GF-D8 (cell line): Measurements from ENCODE around the gene IL12RB1.

ENCODE experiments used
- DNase-seq: peaks from one replicate; lab custom pipeline; 2025; lab: John Stamatoyannopoulos, UW

The IL12RB1 gene

DNA sequence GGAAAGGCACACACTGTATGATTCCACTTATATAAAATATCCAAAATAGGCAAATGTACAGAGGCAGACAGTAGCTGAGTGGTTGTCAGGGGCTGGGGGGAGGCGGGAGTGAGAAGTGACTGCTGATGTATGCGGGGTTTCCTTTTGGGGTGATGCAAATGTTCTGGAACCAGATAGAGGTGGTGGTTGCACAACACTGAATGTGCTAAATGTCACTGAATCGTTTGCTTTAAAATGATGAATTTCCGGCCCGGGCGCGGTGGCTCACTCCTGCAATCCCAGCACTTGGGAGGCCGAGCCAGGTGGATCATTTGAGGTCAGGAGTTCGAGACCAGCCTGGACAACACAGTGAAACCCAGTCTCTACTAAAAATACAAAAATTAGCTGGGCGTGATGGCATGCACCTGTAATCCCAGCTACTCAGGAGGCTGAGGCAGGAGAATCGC is 2.4 kb upstream of the IL12RB1 start:
- peak; percentile 84 for DNase-seq

DNA sequence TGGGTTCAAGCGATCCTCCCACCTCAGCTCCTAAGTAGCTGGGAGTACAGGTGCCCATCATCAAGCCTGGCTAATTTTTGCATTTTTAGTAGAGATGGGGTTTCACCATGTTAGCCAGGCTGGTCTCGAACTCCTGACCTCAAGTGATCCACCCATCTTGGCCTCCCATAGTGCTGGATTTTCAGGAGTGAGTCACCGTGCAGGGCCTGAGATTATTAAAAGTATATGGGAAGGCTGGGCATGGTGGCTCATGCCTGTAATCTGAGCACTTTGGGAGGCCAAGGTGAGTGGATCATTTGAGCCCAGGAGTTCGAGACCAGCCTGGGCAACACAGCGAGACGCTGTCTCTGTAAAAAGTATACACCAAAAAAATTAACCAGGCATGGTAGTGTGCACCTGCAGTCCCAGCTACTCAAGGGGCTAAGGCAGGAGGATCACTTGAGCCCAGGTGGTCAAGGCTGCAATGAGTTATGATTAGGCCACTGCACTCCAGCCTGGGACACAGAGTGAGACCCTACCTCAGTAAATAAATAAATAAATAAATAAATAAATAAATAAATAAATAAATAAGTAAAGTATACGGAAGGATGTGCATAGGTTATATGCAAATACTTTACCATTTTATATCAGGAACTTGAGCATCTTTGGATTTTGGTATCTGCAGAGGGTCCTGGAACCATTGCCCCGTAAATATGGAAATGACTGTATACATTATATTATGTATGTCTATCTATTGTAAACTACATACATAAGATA is 854 bp downstream of the IL12RB1 start:
- DNase-seq = no peak

- DNase-seq = no peak
Measured at GRCh38 chr19:18083929-18084684, 2.6 kb downstream of the IL12RB1 start.

DNA sequence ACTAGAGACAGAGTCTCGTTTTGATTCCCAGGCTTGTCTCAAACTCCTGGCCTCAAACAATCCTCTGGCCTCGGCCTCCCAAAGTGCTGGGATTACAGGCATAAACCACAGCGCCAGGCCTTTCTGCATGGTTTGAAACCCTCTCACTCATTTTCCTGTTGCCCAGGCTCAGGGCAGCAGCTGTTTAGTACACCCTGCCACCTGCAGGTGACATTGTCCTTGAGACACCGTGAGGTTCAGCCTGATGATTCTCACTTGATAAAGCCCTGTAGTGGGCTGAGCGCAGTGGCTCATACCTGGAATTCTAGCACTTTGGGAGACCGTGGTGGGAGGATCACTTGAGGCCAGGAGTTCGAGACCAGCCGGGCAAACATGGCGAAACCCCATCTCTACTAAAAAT is 12.5 kb downstream of the IL12RB1 start:
- DNase-seq = no peak

GRCh38 chr19:18073197-18073596 is 13.5 kb downstream of the IL12RB1 start:
- no peak for DNase-seq

GRCh38 chr19:18072335-18072734 is 14.4 kb downstream of the IL12RB1 start:
- DNase-seq = no peak

DNA sequence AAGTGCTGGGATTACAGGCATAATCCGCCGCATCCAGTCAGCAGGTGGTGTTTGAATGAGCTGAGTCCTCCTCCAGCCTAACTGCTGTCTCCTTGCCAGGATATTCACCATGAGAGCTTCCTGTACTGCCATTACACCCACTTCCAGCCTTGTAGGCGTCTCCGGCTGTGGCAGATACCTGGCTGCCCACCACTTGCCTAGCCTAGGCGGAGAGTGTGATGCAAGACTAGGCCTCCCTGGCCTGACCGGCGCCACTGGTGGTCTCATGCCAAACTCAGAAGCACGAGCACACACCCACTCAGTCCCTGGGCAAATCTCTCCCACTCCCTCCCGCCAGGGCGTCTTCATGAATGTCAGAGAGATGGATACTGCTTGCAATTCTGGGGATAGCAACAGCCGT is 16.6 kb downstream of the IL12RB1 start:
- DNase-seq = no peak

- no peak for DNase-seq
Measured at GRCh38 chr19:18069383-18069782, 17.4 kb downstream of the IL12RB1 start.

GRCh38 chr19:18068395-18068794 is 18.3 kb downstream of the IL12RB1 start:
- no peak for DNase-seq

- no peak for DNase-seq
Measured at GRCh38 chr19:18065173-18065495, 21.6 kb downstream of the IL12RB1 start.

GRCh38 chr19:18063463-18063862 is 23.3 kb downstream of the IL12RB1 start:
- no peak for DNase-seq

DNA sequence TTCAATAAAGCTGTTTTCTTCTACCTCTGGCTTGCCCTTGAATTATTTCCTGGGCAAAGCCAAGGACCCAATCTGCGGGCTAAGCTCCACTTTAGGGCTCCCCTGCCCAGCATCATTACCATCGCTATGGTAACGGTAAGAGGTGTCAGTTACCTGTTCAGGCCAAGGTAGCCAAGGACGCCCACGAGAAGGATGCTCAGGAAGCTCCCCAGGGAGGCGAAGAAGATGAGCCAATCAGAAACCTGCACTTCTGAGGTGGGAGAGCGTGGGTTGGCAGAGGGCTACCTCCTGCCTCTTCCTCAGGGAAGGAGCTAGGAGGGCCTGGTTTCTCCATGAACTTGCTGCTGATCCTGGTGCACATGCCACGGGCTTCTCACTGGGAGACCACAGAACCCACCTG is 24.7 kb downstream of the IL12RB1 start:
- DNase-seq = no peak

- DNase-seq = no peak
Measured at GRCh38 chr19:18060472-18060871, 26.3 kb downstream of the IL12RB1 start.

GRCh38 chr19:18059902-18060301 is 26.8 kb downstream of the IL12RB1 start:
- DNase-seq = no peak

DNA sequence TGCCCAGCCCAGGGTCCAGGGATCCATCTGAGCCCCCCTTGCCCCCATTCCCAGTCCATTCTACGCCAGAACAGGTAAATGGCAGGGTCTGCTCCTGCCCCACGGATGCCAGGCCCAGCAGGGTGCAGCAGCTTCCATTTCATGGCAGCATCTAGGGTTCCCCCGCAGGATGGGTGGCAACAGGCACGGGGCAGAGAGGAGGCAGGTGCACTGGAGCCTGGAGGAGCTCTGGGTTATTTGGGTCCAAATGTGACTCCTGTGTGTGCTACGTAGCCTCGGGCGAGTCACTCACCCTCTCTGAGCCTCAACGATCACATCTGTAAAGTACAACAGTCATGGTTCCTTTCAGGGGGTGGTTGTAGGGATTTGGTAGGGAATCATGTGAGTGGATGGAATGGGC is 27.4 kb downstream of the IL12RB1 start:
- no peak for DNase-seq

- peak; percentile 20 for DNase-seq
Measured at GRCh38 chr19:18058208-18059009, 28.3 kb downstream of the IL12RB1 start.

DNA sequence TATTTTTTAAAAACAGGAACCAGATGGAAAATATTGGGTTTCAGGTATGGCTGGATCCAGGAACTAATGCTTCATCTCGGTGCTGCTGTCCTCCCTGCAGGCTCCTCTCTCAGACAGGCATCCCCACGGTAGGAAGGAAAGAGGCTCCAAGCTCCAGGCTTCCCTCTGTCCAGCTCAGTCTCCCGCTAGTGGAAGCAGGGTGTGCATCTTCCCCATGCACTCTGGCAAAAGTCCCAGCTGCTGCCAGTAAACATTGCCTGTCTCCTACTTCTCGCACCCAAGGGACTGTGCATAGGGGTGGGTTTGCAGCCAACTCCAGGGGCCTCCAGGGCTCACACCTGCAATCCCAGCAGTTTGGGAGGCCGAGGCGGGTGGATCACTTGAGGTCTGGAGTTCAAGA is 29.2 kb downstream of the IL12RB1 start:
- DNase-seq = no peak

DNA sequence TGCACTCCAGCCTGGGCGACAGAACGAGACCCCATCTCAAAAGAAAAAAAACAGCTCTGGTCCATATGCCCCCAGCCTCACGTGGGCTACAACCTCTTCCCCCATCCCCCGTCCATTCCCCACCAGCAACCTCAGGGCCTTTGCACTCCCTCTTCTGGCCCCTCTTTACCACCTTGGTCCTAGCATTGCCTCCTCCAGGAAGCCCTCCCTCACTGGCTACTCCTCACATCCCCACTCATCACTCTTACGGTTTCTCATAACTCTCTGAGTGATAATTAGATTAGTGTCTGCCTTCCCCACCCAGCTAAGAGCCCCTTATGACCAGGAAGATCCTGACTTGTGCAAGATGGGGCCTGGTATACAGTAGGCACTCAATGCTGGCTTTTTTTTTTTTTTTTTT is 30.8 kb downstream of the IL12RB1 start:
- no peak for DNase-seq

DNA sequence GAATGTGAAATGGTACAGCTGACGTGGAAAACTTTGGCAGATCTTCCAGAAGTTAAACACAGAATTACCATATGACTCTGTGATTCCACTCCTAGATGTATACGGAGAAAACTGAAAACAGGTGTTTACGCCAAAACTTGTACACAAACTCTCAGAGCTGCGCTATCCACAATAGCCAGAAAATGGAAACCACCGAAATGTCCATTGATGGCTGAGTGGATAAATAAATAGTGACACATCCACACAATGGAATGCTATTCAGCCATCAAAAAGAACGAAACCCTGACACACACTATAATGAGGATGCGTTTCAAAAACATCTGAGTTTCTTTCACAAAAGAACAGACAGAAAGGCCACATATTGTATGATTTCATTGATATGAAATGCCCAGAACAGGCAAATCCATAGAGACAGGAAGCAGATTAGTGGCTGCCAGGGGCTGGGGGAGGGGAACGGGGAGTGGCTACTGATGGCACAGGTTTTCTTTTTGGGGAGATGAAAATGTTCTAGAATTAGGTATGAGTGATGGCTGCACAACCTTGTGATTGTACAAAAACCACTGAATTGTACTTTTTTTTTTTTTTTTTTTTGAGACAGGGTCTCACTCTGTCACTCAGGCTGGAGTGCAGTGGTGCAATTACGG is 33.0 kb downstream of the IL12RB1 start:
- DNase-seq = no peak

GRCh38 chr19:18051887-18052286 is 34.8 kb downstream of the IL12RB1 start:
- no peak for DNase-seq

DNA sequence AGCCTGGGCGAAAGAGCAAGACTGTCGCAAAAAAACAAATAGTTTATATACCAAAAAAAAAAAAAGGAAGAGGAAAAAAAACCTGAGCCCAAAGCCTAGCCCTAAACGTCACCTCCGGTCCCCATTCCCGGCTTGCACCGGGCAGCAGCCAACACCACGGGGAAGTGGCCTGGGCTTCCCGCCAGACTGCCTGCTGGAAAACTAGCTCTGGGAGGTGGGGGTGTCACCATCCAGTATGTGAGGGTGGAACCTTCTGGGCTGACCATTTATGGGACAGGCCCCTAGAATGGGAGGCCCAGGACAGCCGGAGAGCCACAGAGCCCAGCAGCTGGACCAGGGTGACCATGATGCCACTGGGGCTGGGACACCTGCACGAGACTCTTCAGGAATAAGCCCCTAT is 37.3 kb downstream of the IL12RB1 start:
- DNase-seq = no peak

DNA sequence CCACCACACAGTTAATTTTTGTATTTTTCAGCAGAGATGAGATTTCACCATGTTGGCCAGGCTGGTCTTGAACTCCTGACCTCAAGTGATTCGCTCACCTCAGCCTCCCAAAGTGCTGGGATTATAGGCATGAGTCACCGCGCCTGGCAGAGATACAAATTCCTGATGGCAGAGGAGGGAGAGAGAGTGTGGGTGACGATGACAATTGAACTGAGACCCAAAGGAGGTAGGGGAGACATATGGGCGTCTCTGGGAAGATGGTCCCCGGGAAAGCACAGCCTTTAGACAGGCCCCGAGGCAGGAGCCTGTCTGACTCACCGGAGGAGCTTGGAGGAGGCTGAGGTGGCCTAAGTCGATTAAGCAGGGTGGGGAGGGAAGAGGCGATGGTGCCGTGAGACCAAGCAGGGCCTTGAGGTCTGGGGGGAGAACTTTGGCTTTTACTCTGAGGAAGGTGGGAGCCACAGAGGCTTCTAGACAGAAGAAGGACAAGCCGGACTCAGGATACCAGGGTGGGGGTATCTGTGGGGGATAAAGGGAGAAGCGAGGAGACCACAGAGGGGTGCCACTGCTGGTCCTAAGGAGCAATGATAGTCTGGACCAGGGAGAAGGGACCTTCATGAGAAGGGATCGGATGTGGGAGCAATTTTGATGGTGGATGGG is 40.5 kb downstream of the IL12RB1 start:
- no peak for DNase-seq
